ENCODE data around the gene ANAPC2. TPM values are rescaled to one million over a fixed set of nuclear protein-coding genes. Genes with fewer than 3 reads are reported as not detected.

The ANAPC2 gene
- total RNA-seq, 8 experiments from 2014 or later = 11.9 to 43.3 (median 20.0) TPM

DNA sequence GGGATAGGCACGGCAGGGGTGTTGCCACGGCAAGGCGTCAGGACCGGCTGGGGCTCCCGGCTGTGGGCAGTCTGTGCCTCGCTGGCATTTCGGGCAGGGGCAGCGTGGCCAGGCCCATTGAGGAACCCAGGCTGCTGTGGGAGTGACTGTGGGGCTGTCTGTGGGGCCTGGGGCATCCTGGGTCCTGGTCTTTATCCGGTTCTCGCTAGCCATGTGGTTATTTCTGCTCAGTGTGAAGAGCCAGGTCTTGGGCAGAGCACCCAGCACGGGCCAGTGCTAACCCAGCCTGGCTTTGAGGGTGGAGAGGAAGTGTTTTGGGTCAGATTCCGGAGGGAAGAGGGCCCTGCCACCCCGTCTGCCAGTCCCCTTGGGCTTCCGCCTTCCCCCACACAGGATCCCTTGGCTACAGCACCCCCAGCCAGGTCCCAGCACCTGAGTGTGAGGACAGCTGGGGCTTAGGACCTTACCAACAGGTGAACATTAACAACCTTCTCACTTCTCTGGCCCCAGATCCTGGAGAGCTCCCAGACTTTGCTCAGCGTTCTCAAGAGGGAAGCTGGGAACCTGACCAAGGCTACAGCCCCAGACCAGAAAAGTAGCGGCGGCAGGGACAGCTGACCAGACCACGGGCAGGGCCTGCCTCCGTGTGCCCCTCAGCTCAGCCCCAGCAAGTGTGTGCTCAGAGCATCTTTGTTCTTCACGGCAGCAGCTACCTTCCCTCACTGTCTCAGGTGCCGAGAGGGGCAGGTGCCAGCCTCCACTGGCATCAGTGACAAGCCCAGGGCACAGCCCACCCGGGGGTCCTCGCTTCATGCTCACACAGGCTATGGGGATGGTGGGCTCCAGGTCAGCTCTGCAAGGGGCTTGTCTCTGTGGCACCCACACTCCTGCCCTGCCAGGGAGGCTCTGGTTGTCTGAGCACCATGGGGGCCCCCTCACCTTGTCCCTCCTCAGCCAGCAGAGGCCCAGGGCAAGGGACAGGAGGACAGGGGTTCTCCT, 1.2 kb upstream of the ANAPC2 start:
- Histone ChIP-seq H3K4me1 (replicated peaks in 1 of 2) (peaks cover 17 to 20% of the 10 kb centered on the region in 2 donors), H3K4me3 (peak overlapping the region; percentile 83 to 93 (median 90)), H3K27ac (peak overlapping the region; percentile 93 to 96)
- 53 to 82% (median 70%) methylated on average over 2 to 7 of the region's 23 CpGs; no CpG with 5 or more reads in 5 of the 10 experiments for WGBS, 10 experiments
- ATAC-seq (replicated peaks in 6 of 8) = peak in 2 of 8 experiments; percentile 1 to 4
- in situ Hi-C loops (cut with MboI; ENCODE audit: low pct_unique_long_range_greater_than_20kb in 2 of 9, low sequenced_read_pairs in 9 of 9, unreplicated experiment in 9 of 9) = no loop called here

DNA sequence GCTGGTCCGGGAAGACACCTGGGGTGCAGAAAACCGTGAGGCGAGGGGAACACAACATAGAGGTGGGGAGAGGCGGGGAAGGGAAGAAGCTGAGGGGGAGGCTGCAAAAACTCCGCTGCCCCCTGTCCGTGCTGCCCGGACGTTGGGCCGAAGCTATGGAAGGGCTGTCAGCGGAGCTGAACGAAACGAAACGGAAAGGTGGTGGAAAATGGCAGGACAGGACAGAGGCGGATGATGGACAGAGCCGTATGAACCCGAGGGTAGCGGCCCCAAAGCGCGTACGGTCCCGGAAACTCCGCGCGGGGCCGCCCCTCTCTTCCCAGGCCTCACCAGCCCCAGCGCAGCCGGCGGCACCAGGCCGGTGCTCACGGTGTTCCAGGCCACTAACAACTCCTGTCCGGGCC, 272 bp downstream of the ANAPC2 start:
- WGBS, 10 experiments = 0 to 17% (median 0%) methylated on average over 1 to 8 of the region's 31 CpGs; no CpG with 5 or more reads in 6 of the 10 experiments
- H3K27ac ChIP-seq = peak overlapping the region; percentile 25 to 96
- peak overlapping the region; percentile 83 to 93 (median 90) for H3K4me3 ChIP-seq
- peaks cover 17 to 20% of the 10 kb centered on the region in 2 donors for H3K4me1 ChIP-seq (replicated peaks in 1 of 2)
- peak in 4 of 8 experiments; percentile 1 to 8 (median 4) for ATAC-seq (replicated peaks in 6 of 8)
- in situ Hi-C loops (cut with MboI; ENCODE audit: low pct_unique_long_range_greater_than_20kb in 2 of 9, low sequenced_read_pairs in 9 of 9, unreplicated experiment in 9 of 9) = no loop called here

DNA sequence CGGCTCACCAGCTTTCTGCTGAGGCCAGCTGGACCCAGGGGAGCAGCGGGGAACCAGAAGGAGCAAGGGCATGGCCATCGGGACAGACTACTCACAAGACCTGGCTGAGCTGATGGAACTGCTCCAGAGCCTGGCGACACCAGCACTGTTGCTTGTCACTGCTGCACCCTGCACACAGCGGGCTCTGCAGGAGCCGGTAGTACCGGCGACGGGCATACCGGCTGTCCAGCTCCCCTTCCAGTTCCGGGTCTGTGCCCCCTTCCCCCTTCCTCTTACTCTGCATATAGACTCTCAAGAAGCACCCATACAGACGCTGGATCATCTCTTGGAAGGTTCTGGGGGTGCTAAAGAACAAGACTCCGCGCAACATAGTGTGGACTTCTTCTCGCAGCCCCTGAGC, 974 bp downstream of the ANAPC2 start:
- H3K4me3 ChIP-seq = peak overlapping the region; percentile 83 to 93 (median 90)
- peaks cover 17 to 20% of the 10 kb centered on the region in 2 donors for H3K4me1 ChIP-seq (replicated peaks in 1 of 2)
- WGBS, 10 experiments = 60 to 100% (median 83%) methylated on average over 1 to 7 of the region's 15 CpGs; no CpG with 5 or more reads in 2 of the 10 experiments
- in situ Hi-C loops (cut with MboI; ENCODE audit: low pct_unique_long_range_greater_than_20kb in 2 of 9, low sequenced_read_pairs in 9 of 9, unreplicated experiment in 9 of 9) = no loop called here
- no peak overlapping the region for H3K27ac ChIP-seq
- ATAC-seq (replicated peaks in 6 of 8) = no peak

DNA sequence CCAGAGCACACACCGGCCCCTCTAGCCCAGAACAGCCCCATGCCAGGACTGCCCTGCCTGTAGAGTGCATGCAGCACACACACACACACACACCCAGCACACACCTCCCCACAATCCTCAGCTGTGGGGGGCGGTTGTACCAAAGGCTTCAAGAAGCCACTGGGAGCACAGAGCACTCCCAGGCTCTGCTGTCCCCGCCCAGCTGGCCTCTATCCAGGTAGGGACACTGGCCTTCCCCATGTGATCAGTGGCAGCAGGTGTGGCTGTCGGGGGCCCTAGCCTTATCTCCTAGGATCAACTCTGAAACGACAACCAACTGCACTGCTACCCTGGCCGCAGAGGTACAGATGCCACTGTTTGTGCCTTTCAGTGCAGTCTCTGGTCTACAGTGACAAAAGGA, 2.0 kb downstream of the ANAPC2 start:
- in situ Hi-C loops (cut with MboI; ENCODE audit: low pct_unique_long_range_greater_than_20kb in 2 of 9, low sequenced_read_pairs in 9 of 9, unreplicated experiment in 9 of 9) = no loop called here
- Histone ChIP-seq H3K27ac (no peak overlapping the region), H3K4me3 (no peak overlapping the region), H3K4me1 (replicated peaks in 1 of 2) (peaks cover 17 to 20% of the 10 kb centered on the region in 2 donors)
- no peak for ATAC-seq (replicated peaks in 6 of 8)
- WGBS, 10 experiments = 69 to 100% (median 88%) methylated on average over 1 to 2 of the region's 6 CpGs; no CpG with 5 or more reads in 6 of the 10 experiments

DNA sequence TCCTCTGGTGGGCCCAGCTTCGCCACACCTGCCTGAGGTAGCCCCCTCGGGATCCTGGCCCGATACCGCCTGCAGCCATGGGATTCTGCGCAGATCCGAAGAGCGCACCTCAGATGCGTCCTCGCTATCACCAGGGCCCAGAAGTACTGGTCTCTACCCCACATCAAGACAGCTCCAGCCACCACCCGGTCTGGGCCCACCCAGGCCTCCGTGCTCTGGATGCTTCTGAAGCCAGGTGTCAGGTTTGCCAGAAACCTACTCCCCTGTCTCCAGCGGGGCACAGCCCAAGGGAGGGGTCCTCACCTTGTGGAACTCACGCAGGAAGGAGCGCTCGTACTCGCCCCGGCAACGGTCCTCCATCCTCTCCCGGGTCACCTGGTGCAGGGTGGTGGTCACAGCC, 2.4 kb downstream of the ANAPC2 start:
- no peak overlapping the region for H3K27ac ChIP-seq
- no peak overlapping the region for H3K4me3 ChIP-seq
- in situ Hi-C loops (cut with MboI; ENCODE audit: low pct_unique_long_range_greater_than_20kb in 2 of 9, low sequenced_read_pairs in 9 of 9, unreplicated experiment in 9 of 9) = no loop called here
- WGBS, 10 experiments = 89 to 100% (median 95%) methylated on average over 2 to 5 of the region's 19 CpGs; no CpG with 5 or more reads in 6 of the 10 experiments
- peaks cover 17 to 20% of the 10 kb centered on the region in 2 donors for H3K4me1 ChIP-seq (replicated peaks in 1 of 2)
- no peak for ATAC-seq (replicated peaks in 6 of 8)

DNA sequence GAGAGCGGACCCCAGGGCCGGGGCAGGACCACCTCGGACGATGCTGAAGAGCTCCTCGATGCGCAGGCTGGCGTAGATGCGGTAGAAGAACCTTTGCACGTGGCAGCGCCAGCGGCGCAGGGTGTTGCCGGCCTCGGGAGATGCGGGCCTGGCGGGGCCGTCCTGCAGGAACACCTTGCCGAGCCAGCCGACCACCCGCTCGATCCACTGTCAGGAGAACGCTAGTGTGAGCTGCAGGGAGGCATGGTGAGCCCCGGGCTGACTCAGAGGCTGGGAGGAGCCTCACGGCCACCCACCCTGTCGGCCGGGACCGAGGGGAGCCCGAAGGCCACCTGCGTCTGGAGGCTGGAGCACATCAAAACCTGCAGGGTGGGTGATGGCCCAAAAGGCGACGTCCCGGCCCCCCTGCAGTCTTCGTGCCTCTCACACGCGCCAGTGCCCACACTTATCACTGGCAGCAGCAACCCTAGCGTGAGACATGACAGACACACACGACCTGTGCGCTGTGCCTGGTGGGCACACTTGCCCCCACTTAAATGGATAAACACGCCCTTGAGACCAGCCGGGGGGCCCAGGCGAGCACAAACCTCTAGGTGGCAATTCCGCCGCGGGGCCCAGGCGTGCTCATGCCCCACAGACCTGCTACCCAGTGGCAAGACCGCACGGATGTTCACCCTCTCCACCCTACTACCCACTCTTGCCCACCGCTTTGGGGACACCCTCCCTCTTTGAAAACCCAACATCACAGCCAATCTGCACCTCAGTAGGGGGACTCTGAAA, 3.3 kb downstream of the ANAPC2 start:
- Histone ChIP-seq H3K4me3 (no peak overlapping the region), H3K4me1 (replicated peaks in 1 of 2) (peaks cover 17 to 18% of the 10 kb centered on the region in 2 donors), H3K27ac (no peak overlapping the region)
- no peak for ATAC-seq (replicated peaks in 6 of 8)
- in situ Hi-C loops (cut with MboI; ENCODE audit: low pct_unique_long_range_greater_than_20kb in 2 of 9, low sequenced_read_pairs in 9 of 9, unreplicated experiment in 9 of 9) = no loop called here
- WGBS, 10 experiments = 80 to 100% (median 90%) methylated on average over 1 to 2 of the region's 48 CpGs; no CpG with 5 or more reads in 7 of the 10 experiments

DNA sequence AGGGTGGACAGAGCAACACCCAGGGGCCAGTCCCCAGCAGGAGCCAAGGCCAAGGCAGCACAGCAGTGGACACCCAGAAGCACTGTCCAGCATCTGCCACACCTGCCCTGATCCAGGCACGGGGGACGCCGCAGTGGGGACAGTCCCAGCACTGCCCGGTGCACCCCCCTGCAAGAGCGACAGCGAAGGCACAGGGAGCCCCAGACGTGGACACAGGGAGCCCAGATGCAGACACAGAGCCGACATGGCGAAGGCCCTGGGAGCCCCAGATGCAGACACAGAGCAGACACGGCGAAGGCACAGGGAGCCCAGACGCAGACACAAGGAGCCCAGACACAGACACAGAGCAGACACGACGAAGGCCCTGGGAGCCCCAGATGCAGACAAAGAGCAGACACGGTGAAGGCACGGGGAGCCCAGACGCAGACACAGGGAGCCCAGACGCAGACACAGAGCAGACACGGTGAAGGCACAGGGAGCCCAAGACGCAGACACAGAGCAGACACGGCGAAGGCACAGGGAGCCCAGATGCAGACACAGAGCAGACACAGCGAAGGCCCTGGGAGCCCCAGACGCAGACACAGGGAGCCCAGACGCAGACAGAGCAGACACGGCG, 4.3 kb downstream of the ANAPC2 start:
- ATAC-seq (replicated peaks in 6 of 8) = no peak
- 80 to 90% (median 80%) methylated on average over 1 to 4 of the region's 27 CpGs; no CpG with 5 or more reads in 7 of the 10 experiments for WGBS, 10 experiments
- H3K4me3 ChIP-seq = no peak overlapping the region
- no peak overlapping the region for H3K27ac ChIP-seq
- H3K4me1 ChIP-seq (replicated peaks in 1 of 2) = peaks cover 9 to 10% of the 10 kb centered on the region in 2 donors
- in situ Hi-C loops (cut with MboI; ENCODE audit: low pct_unique_long_range_greater_than_20kb in 2 of 9, low sequenced_read_pairs in 9 of 9, unreplicated experiment in 9 of 9) = no loop called here

DNA sequence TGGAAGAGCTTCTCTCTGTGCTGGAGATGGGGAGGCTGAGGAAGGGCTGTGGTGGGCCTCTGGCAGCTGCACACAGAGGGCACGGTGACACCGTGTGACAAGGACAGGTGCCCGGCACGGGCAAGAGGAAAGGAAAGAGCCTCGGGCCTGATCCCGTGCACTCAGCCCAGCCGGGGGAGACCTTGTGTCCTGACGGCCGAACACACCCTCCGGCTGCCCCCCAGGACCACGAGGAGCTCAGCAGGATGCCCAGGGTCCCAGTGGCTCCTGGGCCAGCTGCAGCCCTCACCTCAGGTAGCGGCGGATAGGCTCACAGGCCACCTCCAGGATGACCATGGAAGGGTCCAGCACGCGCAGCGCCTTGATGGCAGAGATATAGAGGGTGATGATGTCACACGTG, 5.5 kb downstream of the ANAPC2 start:
- Histone ChIP-seq H3K4me3 (no peak overlapping the region), H3K4me1 (replicated peaks in 1 of 2) (peaks cover 9 to 10% of the 10 kb centered on the region in 2 donors), H3K27ac (no peak overlapping the region)
- 17 to 100% (median 92%) methylated on average over 1 to 10 of the region's 17 CpGs; no CpG with 5 or more reads in 3 of the 10 experiments for WGBS, 10 experiments
- in situ Hi-C loops (cut with MboI; ENCODE audit: low pct_unique_long_range_greater_than_20kb in 2 of 9, low sequenced_read_pairs in 9 of 9, unreplicated experiment in 9 of 9) = no loop called here
- no peak for ATAC-seq (replicated peaks in 6 of 8)

DNA sequence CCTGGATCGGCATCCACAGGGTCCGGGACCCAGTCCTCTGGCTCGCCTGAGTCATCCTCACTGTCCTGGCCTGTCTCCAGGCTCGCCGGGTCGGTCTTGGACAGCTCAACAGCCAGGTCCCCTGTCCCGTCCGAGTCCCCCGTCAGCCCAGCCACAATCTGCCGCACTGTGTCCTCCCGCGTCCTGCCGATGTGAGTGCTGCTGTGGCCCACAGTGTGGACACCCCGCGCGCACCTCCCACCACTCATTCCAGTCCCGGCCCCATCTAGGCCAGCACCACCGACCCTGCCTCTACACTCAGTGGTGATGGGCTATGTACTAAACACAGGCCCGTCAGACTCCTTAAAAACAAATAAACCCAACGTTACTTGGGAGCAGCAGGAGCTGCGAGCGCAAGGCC, 6.7 kb downstream of the ANAPC2 start:
- peak in 1 of 8 experiments; percentile 4 for ATAC-seq (replicated peaks in 6 of 8)
- in situ Hi-C loops (cut with MboI; ENCODE audit: low pct_unique_long_range_greater_than_20kb in 2 of 9, low sequenced_read_pairs in 9 of 9, unreplicated experiment in 9 of 9) = no loop called here
- Histone ChIP-seq H3K4me1 (replicated peaks in 1 of 2) (peaks cover under 1% of the 10 kb centered on the region in 2 donors), H3K4me3 (no peak overlapping the region), H3K27ac (no peak overlapping the region)
- WGBS, 10 experiments = 80 to 100% methylated on average over 1 of the region's 22 CpGs; no CpG with 5 or more reads in 8 of the 10 experiments

DNA sequence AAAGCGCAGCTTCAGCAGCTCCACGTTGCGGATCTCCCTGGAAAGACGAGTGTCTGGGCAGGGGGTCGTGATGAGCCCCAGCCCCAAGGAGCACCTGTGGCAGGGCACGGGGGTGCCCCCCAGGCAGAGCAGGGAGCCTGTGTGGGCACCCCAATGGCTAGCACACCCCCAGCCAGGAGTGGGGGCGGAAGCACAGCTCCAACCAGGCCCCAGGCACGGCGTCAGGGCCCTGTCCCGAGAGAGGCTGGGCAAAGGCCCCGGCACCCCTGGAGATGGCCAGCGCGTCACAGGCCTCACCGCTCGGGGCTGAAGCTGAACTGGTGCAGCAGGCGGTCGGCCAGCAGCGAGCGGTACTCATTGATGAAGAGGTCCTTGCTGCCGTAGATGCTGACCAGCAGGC, 7.9 kb downstream of the ANAPC2 start:
- no peak overlapping the region for H3K4me3 ChIP-seq
- ATAC-seq (replicated peaks in 6 of 8) = no peak
- peaks cover 0 to under 1% of the 10 kb centered on the region in 2 donors for H3K4me1 ChIP-seq (replicated peaks in 1 of 2)
- in situ Hi-C loops (cut with MboI; ENCODE audit: low pct_unique_long_range_greater_than_20kb in 2 of 9, low sequenced_read_pairs in 9 of 9, unreplicated experiment in 9 of 9) = no loop called here
- 94 to 100% (median 100%) methylated on average over 1 to 4 of the region's 20 CpGs; no CpG with 5 or more reads in 7 of the 10 experiments for WGBS, 10 experiments
- no peak overlapping the region for H3K27ac ChIP-seq

DNA sequence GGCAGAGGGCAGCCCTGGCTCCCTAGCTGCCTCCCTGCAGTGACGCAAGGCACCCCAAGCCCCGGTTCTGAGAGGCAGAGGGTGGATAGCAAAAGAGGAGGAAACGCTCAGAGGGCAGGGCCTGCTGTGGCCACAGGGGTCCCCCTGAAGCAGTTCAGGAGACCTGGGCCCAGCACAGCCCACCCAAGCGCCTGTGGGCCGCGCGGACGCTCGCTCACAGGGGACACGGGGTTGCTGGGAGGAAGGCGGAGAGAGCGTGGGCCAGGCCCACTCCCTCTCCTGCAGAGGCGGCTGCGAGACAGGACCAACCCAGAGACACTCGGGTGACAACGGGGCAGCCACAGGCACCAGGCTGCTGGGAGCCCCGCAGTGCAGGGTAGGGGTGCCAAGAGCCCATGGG, 8.6 kb downstream of the ANAPC2 start:
- ATAC-seq (replicated peaks in 6 of 8) = no peak
- Histone ChIP-seq H3K4me1 (replicated peaks in 1 of 2) (peaks cover 4 to 8% of the 10 kb centered on the region in 2 donors), H3K4me3 (no peak overlapping the region), H3K27ac (no peak overlapping the region)
- 80 to 95% (median 84%) methylated on average over 1 to 11 of the region's 17 CpGs; no CpG with 5 or more reads in 6 of the 10 experiments for WGBS, 10 experiments
- in situ Hi-C loops (cut with MboI; ENCODE audit: low pct_unique_long_range_greater_than_20kb in 2 of 9, low sequenced_read_pairs in 9 of 9, unreplicated experiment in 9 of 9) = no loop called here

DNA sequence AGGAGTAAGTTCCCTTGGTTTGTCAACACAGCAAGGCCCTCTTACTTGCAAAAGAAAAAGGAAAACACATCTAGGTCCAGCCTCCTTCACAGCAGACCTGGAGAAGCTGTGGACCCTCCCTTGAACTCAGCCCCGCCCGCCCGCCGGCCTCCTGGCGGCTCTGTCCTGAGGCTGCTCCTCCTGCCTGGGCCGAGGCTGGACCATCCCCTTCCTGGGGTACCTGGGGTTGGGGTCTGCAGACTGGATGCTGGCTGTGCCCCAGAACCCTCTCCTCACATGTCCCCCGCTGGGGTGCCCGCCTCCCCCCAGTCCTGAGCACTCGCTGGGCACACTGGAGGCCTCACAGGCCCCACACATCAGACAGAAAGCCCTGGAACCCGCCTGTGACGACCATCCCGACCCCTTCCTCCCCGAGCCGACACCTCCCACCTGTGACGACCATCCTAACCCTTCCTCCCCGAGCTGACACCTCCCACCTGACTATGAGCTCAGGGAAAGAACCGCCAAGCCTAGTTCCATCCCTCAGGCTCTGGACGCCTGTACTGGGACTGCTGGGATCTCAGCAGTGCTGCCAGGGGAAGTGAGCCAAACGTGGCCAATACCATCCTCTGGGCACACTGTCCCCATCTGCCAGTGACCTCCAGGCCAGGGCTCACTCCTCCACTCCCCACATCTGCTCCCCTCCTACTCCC, 9.3 kb downstream of the ANAPC2 start:
- H3K4me1 ChIP-seq (replicated peaks in 1 of 2) = peaks cover 5 to 8% of the 10 kb centered on the region in 2 donors
- in situ Hi-C loops (cut with MboI; ENCODE audit: low pct_unique_long_range_greater_than_20kb in 2 of 9, low sequenced_read_pairs in 9 of 9, unreplicated experiment in 9 of 9) = no loop called here
- WGBS, 10 experiments = 60 to 100% (median 78%) methylated on average over 1 to 4 of the region's 19 CpGs; no CpG with 5 or more reads in 6 of the 10 experiments
- no peak for ATAC-seq (replicated peaks in 6 of 8)
- no peak overlapping the region for H3K27ac ChIP-seq
- no peak overlapping the region for H3K4me3 ChIP-seq
